ENCODE results near the gene PIGT. TPM values are rescaled to one million over a fixed set of nuclear protein-coding genes. Genes with fewer than 3 reads are reported as not detected.

Gene PIGT
- total and polyA plus RNA-seq, 2 of the 13 experiments (the other 11 are each of a cell fraction or from before 2014, with no cell fraction given), result 65.9 to 74.1 TPM

GRCh38 chr20:45415822-45416637 is at the start of gene PIGT (continued):
- no peak for TF ChIP-seq PBX2 (CRISPR knock-in tag; IDR thresholded peaks at IDR 0.05)
- TF ChIP-seq POLR2A (IDR thresholded peaks at IDR 0.05; ENCODE audit: insufficient read depth in 1 of 2, low read depth in 2 of 2, low read length in 2 of 2), result peak; percentile 93 to 98
- TF ChIP-seq ZBTB1 (CRISPR knock-in tag; IDR thresholded peaks at IDR 0.05; ENCODE audit: borderline replicate concordance), result 0 out of 2 replicates have a peak, but pooled peaks have one; percentile 46
- TF ChIP-seq MIER3 (CRISPR knock-in tag; IDR thresholded peaks at IDR 0.05; ENCODE audit: borderline replicate concordance), result peak; percentile 82; the same call in 1 of the 2 replicates
- peak; percentile 98 for TF ChIP-seq EED (CRISPR knock-in tag; IDR thresholded peaks at IDR 0.05)
- no peak for TF ChIP-seq KLF15 (CRISPR knock-in tag; IDR thresholded peaks at IDR 0.05; ENCODE audit: borderline replicate concordance)
- TF ChIP-seq NR0B2 (CRISPR knock-in tag; IDR thresholded peaks at IDR 0.05), result peak; percentile 95
- TF ChIP-seq JUN (CRISPR knock-in tag; IDR thresholded peaks at IDR 0.05), result no peak
- TF ChIP-seq ZBTB7A (CRISPR knock-in tag; IDR thresholded peaks at IDR 0.05), result no peak; the same call in 1 of the 2 replicates
- TF ChIP-seq ATAD3A (CRISPR knock-in tag; IDR thresholded peaks at IDR 0.05), result no peak
- TF ChIP-seq TSC22D2 (CRISPR knock-in tag; IDR thresholded peaks at IDR 0.05; ENCODE audit: borderline replicate concordance), result peak; percentile 82
- TF ChIP-seq ZNF652 (CRISPR knock-in tag; IDR thresholded peaks at IDR 0.05; ENCODE audit: borderline replicate concordance, low read depth), result no peak
- peak; percentile 39; the same call in 1 of the 2 replicates for TF ChIP-seq ZFP62 (CRISPR knock-in tag; IDR thresholded peaks at IDR 0.05)
- TF ChIP-seq ZBTB8A (CRISPR knock-in tag; IDR thresholded peaks at IDR 0.05; ENCODE audit: borderline replicate concordance, low read depth), result no peak; the same call in 1 of the 2 replicates
- TF ChIP-seq KDM4B (CRISPR knock-in tag; IDR thresholded peaks at IDR 0.05), result peak; percentile 69; the same call in 1 of the 2 replicates
- TF ChIP-seq ZNF629 (CRISPR knock-in tag; conservative IDR thresholded peaks at IDR 0.05), result no peak; the same call in 1 of the 2 replicates
- no peak for TF ChIP-seq LCORL (IDR thresholded peaks at IDR 0.05)
- TF ChIP-seq LCORL (CRISPR knock-in tag; IDR thresholded peaks at IDR 0.05), result peak; percentile 76
- no peak for TF ChIP-seq ZEB1 (IDR thresholded peaks at IDR 0.05; ENCODE audit: insufficient replicate concordance, low read depth)
- peak; percentile 83 for TF ChIP-seq CSRNP1 (CRISPR knock-in tag; IDR thresholded peaks at IDR 0.05)
- TF ChIP-seq ZNF180 (CRISPR knock-in tag; IDR thresholded peaks at IDR 0.05; ENCODE audit: borderline replicate concordance, low read depth), result no peak
- TF ChIP-seq ISX (CRISPR knock-in tag; conservative IDR thresholded peaks at IDR 0.05), result no peak; the same call in 1 of the 2 replicates
- no peak for TF ChIP-seq ADNP (CRISPR knock-in tag; IDR thresholded peaks at IDR 0.05)
- TF ChIP-seq, protein P1, sequence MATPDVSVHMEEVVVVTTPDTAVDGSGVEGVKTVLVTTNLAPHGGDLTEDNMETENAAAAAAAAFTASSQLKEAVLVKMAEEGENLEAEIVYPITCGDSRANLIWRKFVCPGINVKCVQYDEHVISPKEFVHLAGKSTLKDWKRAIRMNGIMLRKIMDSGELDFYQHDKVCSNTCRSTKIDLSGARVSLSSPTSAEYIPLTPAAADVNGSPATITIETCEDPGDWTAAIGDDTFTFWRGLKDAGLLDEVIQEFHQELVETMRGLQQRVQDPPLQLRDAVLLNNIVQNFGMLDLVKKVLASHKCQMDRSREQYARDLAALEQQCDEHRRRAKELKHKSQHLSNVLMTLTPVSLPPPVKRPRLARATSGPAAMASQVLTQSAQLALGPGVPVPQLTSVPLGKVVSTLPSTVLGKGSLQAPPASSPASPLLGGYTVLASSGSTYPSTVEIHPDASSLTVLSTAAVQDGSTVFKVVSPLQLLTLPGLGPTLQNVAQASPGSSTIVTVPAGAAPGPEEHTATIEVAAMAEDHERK (CRISPR knock-in tag; IDR thresholded peaks at IDR 0.05; ENCODE audit: low read depth), result peak; percentile 59; the same call in 1 of the 2 replicates
- TF ChIP-seq HMGA1 (CRISPR knock-in tag; conservative IDR thresholded peaks at IDR 0.05), result no peak

Measured in HepG2 (cell line).